PC-9 (cell line): ENCODE results near the gene ADGRB3.

Experiments
- CTCF ChIP-seq: fragments of 200-600 bp; sonication (generic); conservative IDR thresholded peaks from 2 replicates; pipeline ENCODE4 v1.6.1; 2017; ENCODE audit warnings: mixed run types, antibody characterized with exemption, mild to moderate bottlenecking, moderate library complexity
- EZH2 ChIP-seq: fragments of 200-600 bp; sonication (generic); IDR thresholded peaks from 2 replicates; pipeline ENCODE4 v1.8.0; 2017; ENCODE audit warnings: antibody characterized with exemption, low read depth

- no peak for TF ChIP-seq CTCF
- TF ChIP-seq EZH2, result no peak
Observed at GRCh38 chr6:68719761-68720160, 84.7 kb downstream of the ADGRB3 start.
